GM19043 (cell line): ENCODE results near the gene CACNA2D3.

Source experiments
- ATAC-seq: cut with Tn5 transposase; IDR thresholded peaks from one replicate; pipeline ENCODE4 v1.9.1; 2021; ENCODE audit warnings: low read depth; ENCODE audit not compliant: unreplicated experiment

The CACNA2D3 gene

GRCh38 chr3:54764911-54765310 lies 642.6 kb downstream of the CACNA2D3 start:
- ATAC-seq = no peak

GRCh38 chr3:54771050-54771449 lies 648.7 kb downstream of the CACNA2D3 start:
- no peak for ATAC-seq

GRCh38 chr3:54772051-54772450 lies 649.7 kb downstream of the CACNA2D3 start:
- ATAC-seq = no peak

GRCh38 chr3:54772746-54773145 lies 650.4 kb downstream of the CACNA2D3 start:
- ATAC-seq = no peak

- ATAC-seq = no peak
These were observed 650.9 kb downstream of the CACNA2D3 start for GRCh38 chr3:54773271-54773670.

GRCh38 chr3:54776601-54777000 lies 654.2 kb downstream of the CACNA2D3 start:
- no peak for ATAC-seq

- ATAC-seq = no peak
These were observed 654.8 kb downstream of the CACNA2D3 start for GRCh38 chr3:54777141-54777540.

GRCh38 chr3:54780336-54780735 lies 658.0 kb downstream of the CACNA2D3 start:
- no peak for ATAC-seq

GRCh38 chr3:54781728-54782127 lies 659.4 kb downstream of the CACNA2D3 start:
- ATAC-seq = no peak

GRCh38 chr3:54783611-54784010 lies 661.3 kb downstream of the CACNA2D3 start:
- ATAC-seq = no peak

GRCh38 chr3:54784021-54784420 lies 661.7 kb downstream of the CACNA2D3 start:
- no peak for ATAC-seq

GRCh38 chr3:54785976-54786375 lies 663.6 kb downstream of the CACNA2D3 start:
- no peak for ATAC-seq

GRCh38 chr3:54790051-54790450 lies 667.7 kb downstream of the CACNA2D3 start:
- no peak for ATAC-seq

- no peak for ATAC-seq
These were observed 669.3 kb downstream of the CACNA2D3 start for GRCh38 chr3:54791501-54792156.

GRCh38 chr3:54792584-54792983 lies 670.2 kb downstream of the CACNA2D3 start:
- ATAC-seq = no peak

GRCh38 chr3:54793171-54793570 lies 670.8 kb downstream of the CACNA2D3 start:
- no peak for ATAC-seq

GRCh38 chr3:54797111-54797510 lies 674.8 kb downstream of the CACNA2D3 start:
- ATAC-seq = no peak

- ATAC-seq = no peak
These were observed 678.1 kb downstream of the CACNA2D3 start for GRCh38 chr3:54800478-54800877.

- ATAC-seq = no peak
These were observed 679.6 kb downstream of the CACNA2D3 start for GRCh38 chr3:54801977-54802376.

GRCh38 chr3:54810401-54810800 lies 688.0 kb downstream of the CACNA2D3 start:
- no peak for ATAC-seq

- ATAC-seq = no peak
These were observed 691.9 kb downstream of the CACNA2D3 start for GRCh38 chr3:54814224-54814623.

- no peak for ATAC-seq
These were observed 695.3 kb downstream of the CACNA2D3 start for GRCh38 chr3:54817628-54818027.

GRCh38 chr3:54818486-54818885 lies 696.1 kb downstream of the CACNA2D3 start:
- ATAC-seq = no peak
